Stimulated activated CD4-positive, alpha-beta T cell treated with anti-CD3 and anti-CD28 coated beads, Interleukin-2, amount 100 ng/mL, for 24 hours (primary cell): ENCODE data around the gene SLC5A11.
"Not testable (repeated sequence)": the region's sequence is repeated elsewhere in the genome, so short reads cannot be mapped to it uniquely, and the experiment has no call there.

Source experiments
- DNase-seq, 2 donors: peaks; one replicate each; pipeline ENCODE4 v3.0.0-alpha.2; 2020

The SLC5A11 gene

DNA sequence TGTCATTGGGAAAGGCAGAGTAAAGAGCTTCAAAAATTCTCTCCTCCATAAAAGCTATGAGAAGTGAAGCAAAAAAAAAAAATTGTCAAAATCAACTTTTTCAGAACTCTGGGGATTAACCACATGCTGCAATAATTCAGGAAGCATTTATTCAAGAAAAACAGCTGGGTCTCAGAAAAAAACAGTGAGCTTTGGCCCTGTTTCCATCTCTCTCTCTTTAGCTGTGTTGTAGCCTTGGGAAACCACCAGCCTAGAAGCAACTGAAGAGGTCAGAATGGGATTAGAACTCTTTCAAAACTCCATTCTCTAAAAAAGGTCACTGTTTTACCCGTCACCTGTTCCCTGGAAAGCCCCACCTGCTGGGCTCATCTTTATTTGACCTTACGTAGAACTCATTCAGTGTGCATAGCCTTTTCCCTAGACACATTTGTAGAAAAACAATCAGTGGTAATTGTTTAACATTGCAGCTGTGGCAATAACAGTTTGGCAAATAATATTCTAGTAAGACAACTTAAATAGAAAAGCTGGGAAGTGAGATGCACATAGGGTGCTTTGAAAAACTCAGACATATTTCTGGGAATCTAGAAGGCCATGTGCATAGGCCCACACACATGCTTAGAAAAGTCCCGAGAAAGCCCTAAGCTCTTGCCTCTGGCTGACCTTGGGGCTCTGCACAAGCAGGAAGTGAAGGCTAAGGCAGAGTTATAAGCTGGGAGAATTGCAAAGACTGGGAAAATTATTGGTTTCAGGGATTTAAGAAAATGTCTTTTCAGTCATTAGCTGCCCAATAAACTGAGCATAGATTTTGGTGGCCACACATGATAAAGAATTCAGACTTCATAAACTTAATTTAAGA, 18.0 kb downstream of the SLC5A11 start:
- DNase-seq: no peak

DNA sequence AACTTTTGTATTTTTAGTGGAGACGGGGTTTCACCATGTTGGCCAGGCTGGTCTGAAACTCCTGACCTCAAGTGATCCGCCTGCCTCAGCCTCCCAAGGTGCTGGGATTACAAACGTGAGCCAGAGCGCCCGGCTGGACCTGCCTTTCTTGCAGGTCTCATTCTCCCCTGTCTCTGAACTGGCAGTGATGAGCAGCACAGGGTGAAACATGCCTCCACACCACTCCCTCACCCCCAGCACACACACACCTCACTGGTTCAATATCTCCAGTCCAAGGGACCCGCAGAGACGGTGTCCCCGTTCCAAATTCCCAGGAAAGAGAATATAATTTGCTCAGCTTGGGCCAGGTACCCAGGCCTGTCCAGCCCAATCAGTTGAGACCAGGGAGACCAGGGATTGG, 23.3 kb downstream of the SLC5A11 start:
- no peak for DNase-seq

GRCh38 chr16:24871891-24872290, 26.1 kb downstream of the SLC5A11 start:
- no peak for DNase-seq

- no peak for DNase-seq
Observed at GRCh38 chr16:24873028-24873427, 27.3 kb downstream of the SLC5A11 start.

DNA sequence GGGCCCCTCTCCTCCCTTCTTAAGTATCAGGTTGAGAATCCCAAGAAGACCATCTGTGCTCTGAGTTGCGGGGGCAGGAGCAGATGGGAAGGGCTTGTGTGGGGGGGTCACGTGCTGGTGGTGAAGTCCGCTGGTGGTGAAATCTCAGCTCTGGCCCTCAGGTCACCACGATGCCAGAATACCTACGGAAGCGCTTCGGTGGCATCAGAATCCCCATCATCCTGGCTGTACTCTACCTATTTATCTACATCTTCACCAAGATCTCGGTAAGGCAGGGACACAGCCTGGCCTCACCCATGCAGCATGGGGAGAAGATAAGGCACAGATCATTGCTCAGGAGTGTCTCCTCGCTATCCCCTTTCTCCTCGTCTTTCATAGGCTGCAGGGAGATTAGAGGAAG, 29.7 kb downstream of the SLC5A11 start:
- no peak for DNase-seq

GRCh38 chr16:24876231-24876630, 30.5 kb downstream of the SLC5A11 start:
- DNase-seq: no peak

GRCh38 chr16:24879684-24880083, 33.9 kb downstream of the SLC5A11 start:
- no peak for DNase-seq

DNA sequence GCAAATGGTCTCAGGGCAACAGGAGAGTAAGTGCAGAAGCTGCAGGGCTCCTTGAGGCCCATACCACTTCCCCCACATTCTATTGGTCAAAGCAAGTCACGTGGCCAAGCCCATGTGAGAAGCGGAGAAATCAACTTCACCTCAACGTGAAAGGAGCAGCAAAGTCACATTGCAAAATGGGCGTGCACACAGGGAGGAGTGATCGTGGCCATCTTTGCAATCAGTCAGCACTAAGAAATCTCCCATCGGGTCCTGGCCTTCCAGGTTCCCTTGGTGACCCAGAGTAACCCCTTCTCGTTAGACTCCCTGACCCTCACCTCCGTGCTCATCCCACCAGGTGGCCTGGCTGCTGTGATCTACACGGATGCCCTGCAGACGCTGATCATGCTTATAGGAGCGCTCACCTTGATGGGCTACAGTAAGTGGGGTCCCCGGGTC, 38.0 kb downstream of the SLC5A11 start:
- no peak for DNase-seq

- DNase-seq: no peak
Observed at GRCh38 chr16:24887472-24887871, 41.7 kb downstream of the SLC5A11 start.

- no peak for DNase-seq
Observed at GRCh38 chr16:24890746-24891145, 45.0 kb downstream of the SLC5A11 start.

DNA sequence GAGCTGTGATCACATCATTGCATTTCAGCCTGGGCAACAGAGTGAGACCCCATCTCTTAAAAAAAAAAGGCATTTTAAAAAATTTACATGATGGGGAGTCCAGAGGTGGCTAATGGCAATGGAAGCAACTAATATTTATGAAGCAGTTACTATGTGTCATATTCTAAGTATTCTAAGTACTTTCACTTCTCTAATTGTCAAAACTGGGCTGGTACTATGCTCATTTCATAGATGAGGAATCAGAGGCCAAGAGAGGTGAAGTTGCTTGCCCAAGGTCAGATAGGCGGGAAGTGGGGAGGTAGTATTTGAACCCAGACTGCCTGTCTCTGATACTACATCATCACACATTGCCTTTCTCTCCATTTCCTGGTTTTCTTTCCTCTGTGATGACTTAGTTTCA, 50.7 kb downstream of the SLC5A11 start:
- DNase-seq: no peak

- DNase-seq: not testable (repeated sequence)
Observed at GRCh38 chr16:24897522-24897921, 51.8 kb downstream of the SLC5A11 start.

DNA sequence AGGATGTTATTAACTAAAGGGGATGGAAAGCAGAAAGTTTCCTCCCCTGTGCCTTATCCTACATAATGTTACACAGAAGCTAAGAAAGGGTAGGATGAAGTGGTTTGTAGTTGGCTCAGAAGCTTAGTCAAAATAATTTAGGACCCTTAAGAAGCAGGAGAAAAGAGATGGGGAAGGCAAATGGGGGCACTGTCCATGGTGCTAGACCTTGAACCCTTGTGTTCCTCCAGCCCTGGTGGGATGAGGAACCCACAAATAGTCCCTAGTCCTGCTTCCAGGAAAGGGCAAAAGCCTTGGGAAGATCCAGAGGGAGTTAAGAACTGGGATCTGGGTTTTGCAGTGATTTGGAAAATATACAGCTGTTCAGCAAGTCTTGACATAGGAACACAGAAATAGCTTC, 54.5 kb downstream of the SLC5A11 start:
- DNase-seq: no peak

GRCh38 chr16:24906199-24906808, 60.5 kb downstream of the SLC5A11 start:
- no peak for DNase-seq

- DNase-seq: no peak
Observed at GRCh38 chr16:24906901-24907300, 61.1 kb downstream of the SLC5A11 start.

GRCh38 chr16:24908716-24909115, 63.0 kb downstream of the SLC5A11 start:
- DNase-seq: no peak

DNA sequence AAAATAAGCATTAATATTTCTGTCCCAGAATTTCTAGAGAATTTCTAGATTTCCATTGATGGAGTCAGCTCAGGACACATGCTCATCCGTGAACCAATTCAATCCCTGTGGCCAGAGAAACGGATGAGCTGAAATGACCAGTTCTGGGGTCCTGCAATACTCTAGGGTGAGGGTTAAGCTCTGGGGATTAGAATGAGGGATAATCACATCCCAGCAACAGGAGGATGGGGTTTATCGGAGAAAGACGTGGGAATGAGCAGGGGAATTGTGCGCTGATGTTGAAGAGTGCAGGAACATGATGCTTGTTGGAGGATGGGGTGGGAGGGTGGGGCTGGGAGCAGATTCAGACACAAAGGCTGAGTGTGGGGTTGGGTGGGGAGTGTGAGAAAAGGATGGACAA, 64.1 kb downstream of the SLC5A11 start:
- no peak for DNase-seq

GRCh38 chr16:24915019-24915418, 69.3 kb downstream of the SLC5A11 start:
- DNase-seq: no peak

DNA sequence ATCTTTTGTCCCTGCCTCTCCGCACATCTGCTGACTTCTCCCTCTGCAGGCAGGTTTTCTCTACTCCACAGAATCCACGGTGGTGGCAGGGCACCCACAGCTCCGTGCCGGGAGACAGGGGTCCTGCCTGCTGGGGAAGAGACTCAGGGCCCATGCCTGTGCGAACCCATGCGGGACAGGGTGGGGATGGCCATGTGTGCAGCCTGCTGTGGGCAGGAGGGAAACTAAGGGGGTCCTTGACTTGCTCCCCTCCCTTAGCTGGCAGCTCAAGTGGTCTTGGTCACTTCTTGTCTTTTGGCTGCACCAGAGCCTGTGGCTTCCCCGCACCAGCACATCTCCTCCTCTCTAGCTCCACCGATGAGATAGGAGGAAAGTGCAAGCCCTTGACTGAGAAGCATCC, 69.8 kb downstream of the SLC5A11 start:
- DNase-seq: no peak

DNA sequence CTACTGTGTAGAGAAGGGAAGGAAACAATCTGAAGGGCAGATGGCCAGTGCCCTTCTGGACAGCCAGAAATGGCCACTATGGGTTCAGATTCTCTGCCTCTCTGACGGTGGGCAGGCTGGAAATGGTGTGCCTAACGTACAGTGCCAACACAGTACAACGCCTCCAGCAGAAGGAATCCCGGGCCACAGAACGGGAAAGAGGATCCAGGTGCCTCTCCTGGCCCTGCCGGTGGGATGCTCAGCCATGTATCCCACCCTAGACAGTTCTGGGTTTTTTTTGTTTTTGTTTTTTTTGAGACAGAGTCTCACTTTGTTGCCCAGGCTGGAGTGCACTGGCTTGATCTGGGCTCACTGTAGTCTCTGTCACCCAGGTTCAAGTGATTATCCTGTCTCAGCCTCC, 71.5 kb downstream of the SLC5A11 start:
- DNase-seq: no peak

DNA sequence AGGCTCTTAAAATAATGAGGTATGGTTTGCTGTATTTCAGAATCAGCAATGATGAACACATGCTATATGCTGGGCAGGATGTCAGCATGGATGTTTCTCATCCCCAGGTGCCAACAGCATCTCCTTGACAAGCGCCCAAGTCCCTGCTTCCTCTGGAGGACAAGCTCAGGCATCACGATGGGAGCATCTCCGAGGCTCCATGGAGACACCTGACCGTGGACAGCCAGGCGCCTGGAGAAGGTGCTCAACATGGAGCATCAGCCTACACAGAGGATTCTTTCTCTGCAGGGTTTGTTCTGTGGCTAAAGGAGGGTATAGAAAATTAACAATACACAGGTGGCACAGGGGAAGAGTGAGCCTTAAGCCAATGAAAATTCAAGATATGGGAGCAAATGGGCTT, 72.1 kb downstream of the SLC5A11 start:
- DNase-seq: no peak

DNA sequence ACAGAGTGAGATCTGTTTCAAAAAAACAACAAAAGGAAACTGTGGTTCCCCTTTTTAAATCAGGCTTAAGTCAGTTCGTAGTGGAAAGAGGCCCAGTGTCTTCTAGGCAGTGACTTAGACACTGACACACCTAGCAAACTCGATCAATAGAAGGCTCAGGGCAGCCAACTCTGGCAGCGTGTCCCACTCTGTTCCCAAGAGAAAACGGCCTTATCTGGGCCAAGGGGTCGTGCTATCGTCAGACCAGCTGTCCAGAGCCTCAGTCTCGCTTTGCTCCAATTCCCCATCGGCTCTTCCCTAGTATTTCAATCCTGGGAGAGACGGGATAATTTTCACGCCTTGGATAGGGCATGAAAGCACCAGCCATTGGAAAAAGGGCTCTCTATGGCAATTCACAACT, 72.9 kb downstream of the SLC5A11 start:
- DNase-seq: no peak

DNA sequence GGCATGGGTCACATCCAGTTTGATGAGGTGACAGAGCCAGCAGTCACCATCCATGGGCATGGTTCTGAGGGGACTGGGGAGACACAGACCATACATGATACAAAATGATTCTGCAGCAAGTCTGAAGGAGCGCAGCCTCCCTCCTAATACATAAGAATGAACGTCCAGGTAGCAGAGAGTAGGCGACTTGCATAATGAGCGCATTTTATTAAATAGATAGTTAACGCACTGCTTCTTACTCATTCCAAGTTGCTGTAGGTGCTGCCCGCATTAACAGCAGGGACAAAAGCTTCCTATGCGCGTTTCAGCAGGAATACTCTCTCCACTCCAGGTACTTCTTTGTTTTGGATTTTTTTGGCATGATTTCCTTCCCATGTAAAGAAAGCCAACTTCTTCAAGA, 73.8 kb downstream of the SLC5A11 start:
- DNase-seq: no peak

GRCh38 chr16:24920568-24920967, 74.8 kb downstream of the SLC5A11 start:
- DNase-seq: no peak

DNA sequence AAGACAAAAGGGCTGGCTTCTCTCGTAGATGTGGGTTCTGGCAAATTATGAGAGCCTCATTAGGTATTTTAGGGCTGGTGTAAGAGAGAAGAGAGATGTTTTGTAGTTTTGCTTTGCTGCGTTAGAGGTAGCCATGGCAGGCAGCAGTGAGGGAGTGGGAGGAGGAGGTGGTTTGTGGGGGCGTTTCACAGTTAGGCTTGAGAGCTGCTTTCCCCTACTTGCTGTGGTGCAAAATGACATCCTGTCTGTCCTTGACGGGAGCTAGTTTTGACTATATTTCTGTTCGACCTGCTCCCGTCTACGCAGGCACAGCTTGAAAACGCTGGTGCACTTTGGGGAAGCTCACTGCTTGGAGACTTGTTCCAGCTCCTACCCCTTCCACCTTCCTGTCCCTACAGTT, 75.5 kb downstream of the SLC5A11 start:
- no peak for DNase-seq
